Heart right ventricle (tissue), 16 donors: Measurements from ENCODE around the gene COL26A1. TPM values are rescaled to one million over a fixed set of nuclear protein-coding genes. Genes with fewer than 3 reads are reported as not detected.

ENCODE experiments used
- ATAC-seq, 8 donors: fragments of 200-7000 bp; cut with Tn5 transposase; one replicate each; pipeline ENCODE4 v1.9.1; 2020; ENCODE audit warnings: mild to moderate bottlenecking in 8 of 8, moderate library complexity in 8 of 8, moderate number of reproducible peaks in 1 of 8
- DNase-seq, 2 donors: peaks; one replicate each; pipeline ENCODE4 v3.0.0-alpha.2; 2020
- H3K27ac ChIP-seq, 10 donors: fragments of 200-600 bp; sonication (generic) in 2 of 10; one replicate each; pipeline versions ENCODE4 v1.5.0 to v1.8.0; 2020 to 2022; ENCODE audit warnings: mild to moderate bottlenecking in 3 of 10
- H3K27me3 ChIP-seq, 7 donors: fragments of 200-600 bp; one replicate each; pipeline ENCODE4 v1.8.0; 2021 to 2022; ENCODE audit warnings: mild to moderate bottlenecking in 2 of 7
- H3K36me3 ChIP-seq, 9 donors: fragments of 200-600 bp; sonication (generic) in 1 of 9; one replicate each; pipeline versions ENCODE4 v1.5.0 to v1.8.0; 2020 to 2022; ENCODE audit warnings: mild to moderate bottlenecking in 2 of 9
- H3K4me1 ChIP-seq, 9 donors: fragments of 200-600 bp; sonication (generic) in 1 of 9; one replicate each; pipeline versions ENCODE4 v1.5.0 to v1.8.0; 2020 to 2022; ENCODE audit warnings: mild to moderate bottlenecking in 4 of 9
- H3K4me3 ChIP-seq, 10 donors: fragments of 200-600 bp; sonication (generic) in 2 of 10; one replicate each; pipeline versions ENCODE4 v1.5.0 to v1.8.0; 2020 to 2022; ENCODE audit warnings: mild to moderate bottlenecking in 7 of 10, moderate library complexity in 2 of 10
- H3K9me3 ChIP-seq, 11 donors: fragments of 200-600 bp in 10 of 11; sonication (generic) in 2 of 11; one replicate each; pipeline versions ENCODE4 v1.5.0 to v1.8.0; 2013 to 2022; ENCODE audit warnings: mild to moderate bottlenecking in 2 of 11, control low read depth in 1 of 11, moderate library complexity in 1 of 11
- CTCF ChIP-seq, 9 donors: fragments of 200-600 bp; sonication (generic) in 2 of 9; IDR thresholded peaks; one replicate each; pipeline versions ENCODE4 v1.5.0 to v1.8.0; 2021 to 2022; ENCODE audit warnings: antibody characterized with exemption in 9 of 9, mild to moderate bottlenecking in 5 of 9, moderate library complexity in 1 of 9
- WGBS, 2 donors: extraction: QIAGEN DNeasy Blood & Tissue Kit; methylation state at CpG; one replicate each; pipeline ENCODE4 v1.1.7; 2013; ENCODE audit warnings: inconsistent platforms in 1 of 2; 5-methylcytosine and 5-hydroxymethylcytosine counted together
- intact Hi-C, 10 donors: fragments of 100-400 bp; cut with DNase I; formaldehyde crosslinking; loops; one replicate each; pipeline versions ENCODE4 v1.11.1 to v1.14.2; 2022
- polyA plus RNA-seq, 2 donors: library from polyadenylated mRNA; stranded (reverse); fragments of 200-250 nt; gene quantifications; one replicate each; pipeline ENCODE4 v1.2.3, GENCODE V29; 2013
- total RNA-seq, 10 donors: library from RNA; stranded (reverse); fragmentation: NEBNext Ultra II Directional in 3 of 10; extraction: Animal tissue kit (Norgen Biotek cat#: 25700) in 3 of 10; gene quantifications; one replicate each; pipeline versions ENCODE4 v1.2.1 to v1.2.4, GENCODE V29; 2021 to 2023
- donor health status: Arrhythmogenic right ventricular cardiomyopathy.
- donor health status: ischemic (EF 13 %, LVEDD 7.1; RV severe dilation, severe dysfunction).
- donor health status: healthy with polysubstance abuse.
- donor health status: DM: no; HTN: yes; CAD: no.
- donor health status: DM: no; HTN: no; CAD: no.
- donor health status: ischemic (EF 25% LVEDD 6.9; RV normal size, moderate dysfunction).
- donor health status: ischemic (EF 25% LVEDD 5.7; RV mildly dilated, moderate dysfunction).
- donor health status: healthy.
- donor health status: DM: yes; HTN: yes; CAD: no.
- donor health status: Ischemic cardiomyopathy.
- donor health status: ischemic (EF 35%, LVEDD 5.7; RV mildly dilated, moderate dysfunction).
- donor health status: nonischemic (EF 11% LVEDD 7.7; RV severe dilation, severe dysfunction).
- donor health status: DM: yes; HTN: yes; CAD: no.
- donor health status: PGD.
- donor health status: ischemic (EF 29% LVEDD 5.4; RV normal size, mild dysfunction).
- donor health status: nonischemic (EF 23%, LVEDD 6.1; RV moderate dilation, normal function).

The COL26A1 gene
- total and polyA plus RNA-seq, 12 donors: 0.07 to 0.50 TPM; not detected in 10

- TF ChIP-seq CTCF (IDR thresholded peaks at IDR 0.05): no peak
- Histone ChIP-seq H3K9me3 (peaks cover 0 to 5% (median 0%) of the 10 kb centered on the region in 11 donors), H3K27ac (no peak overlapping the region), H3K27me3 (peaks cover 0 to 4% (median 0%) of the 10 kb centered on the region in 7 donors), H3K4me1 (peaks cover 0 to 18% (median 6%) of the 10 kb centered on the region in 9 donors), H3K4me3 (no peak overlapping the region), H3K36me3 (no peaks in the 10 kb centered on the region)
- 38 to 40% methylated on average over 7 of the region's 7 CpGs for WGBS, 2 donors
- intact Hi-C loops: loop anchor here in 8 of 10 donors (5.0 to 10.0 kb wide), 3 partner anchors 168 to 173 kb away; partner anchors contain the start of gene COL26A1 (in 7 of the 8)
- DNase-seq (no peak), ATAC-seq (peak in 2 of 8 donors; percentile 5 to 26)
These were observed 172.7 kb downstream of the COL26A1 start for GRCh38 chr7:101535351-101535751.

GRCh38 chr7:101536232-101536631 is 173.6 kb downstream of the COL26A1 start:
- DNase-seq (peak in 1 of 2 donors; percentile 57), ATAC-seq (peak in 4 of 8 donors; percentile 35 to 49 (median 38))
- Histone ChIP-seq H3K36me3 (no peaks in the 10 kb centered on the region), H3K27me3 (no peaks in the 10 kb centered on the region), H3K9me3 (peaks cover 0 to 5% (median 0%) of the 10 kb centered on the region in 11 donors), H3K4me1 (peaks cover 0 to 18% (median 6%) of the 10 kb centered on the region in 9 donors), H3K27ac (no peak overlapping the region), H3K4me3 (no peak overlapping the region)
- 30 to 35% methylated on average over 6 of the region's 6 CpGs for WGBS, 2 donors
- no peak for TF ChIP-seq CTCF (IDR thresholded peaks at IDR 0.05)
- intact Hi-C loops: loop anchor here in 8 of 10 donors (5.0 to 10.0 kb wide), 3 partner anchors 169 to 174 kb away; partner anchors contain the start of gene COL26A1 (in 7 of the 8)

GRCh38 chr7:101536668-101537067 is 174.0 kb downstream of the COL26A1 start:
- Histone ChIP-seq H3K27ac (no peak overlapping the region), H3K4me1 (peaks cover 0 to 18% (median 6%) of the 10 kb centered on the region in 9 donors), H3K27me3 (no peaks in the 10 kb centered on the region), H3K36me3 (no peaks in the 10 kb centered on the region), H3K4me3 (no peak overlapping the region), H3K9me3 (peaks cover 0 to 5% (median 0%) of the 10 kb centered on the region in 11 donors)
- 94 to 96% methylated on average over 4 of the region's 4 CpGs for WGBS, 2 donors
- no peak for DNase-seq
- no peak for TF ChIP-seq CTCF (IDR thresholded peaks at IDR 0.05)
- intact Hi-C loops: loop anchor here in 8 of 10 donors (5.0 to 10.0 kb wide), 3 partner anchors 169 to 174 kb away; partner anchors contain the start of gene COL26A1 (in 7 of the 8)
- ATAC-seq: no peak

- Histone ChIP-seq H3K27ac (no peak overlapping the region), H3K9me3 (peaks cover 0 to 5% (median 0%) of the 10 kb centered on the region in 11 donors), H3K27me3 (peaks cover 0 to 5% (median 0%) of the 10 kb centered on the region in 7 donors), H3K4me1 (peaks cover 0 to 18% (median 6%) of the 10 kb centered on the region in 9 donors), H3K36me3 (no peaks in the 10 kb centered on the region), H3K4me3 (no peak overlapping the region)
- WGBS, 2 donors: 55 to 67% methylated on average over 8 of the region's 8 CpGs
- TF ChIP-seq CTCF (IDR thresholded peaks at IDR 0.05): no peak
- ATAC-seq (peak in 1 of 8 donors; percentile 33), DNase-seq (no peak)
- intact Hi-C loops: loop anchor here in 8 of 10 donors (5.0 to 10.0 kb wide), 3 partner anchors 170 to 175 kb away; partner anchors contain the start of gene COL26A1 (in 7 of the 8)
These were observed 174.5 kb downstream of the COL26A1 start for GRCh38 chr7:101537205-101537604.
